GM21526 (cell line): Measurements from ENCODE around the gene SCD.
"Not testable (repeated sequence)": the region's sequence is repeated elsewhere in the genome, so short reads cannot be mapped to it uniquely, and the experiment has no call there.

Source experiments
- ATAC-seq: cut with Tn5 transposase; IDR thresholded peaks from one replicate; pipeline ENCODE4 v1.9.1; 2021; ENCODE audit warnings: moderate library complexity; ENCODE audit not compliant: unreplicated experiment, low FRiP score

Gene SCD

GRCh38 chr10:100359529-100360150 is 12.6 kb downstream of the SCD start:
- no peak for ATAC-seq

GRCh38 chr10:100360234-100360633 is 13.2 kb downstream of the SCD start:
- no peak for ATAC-seq

GRCh38 chr10:100362570-100363496 is 15.8 kb downstream of the SCD start:
- ATAC-seq, result no peak

- no peak for ATAC-seq
Observed at GRCh38 chr10:100364175-100364574, 17.1 kb downstream of the SCD start.

GRCh38 chr10:100364735-100365391 is 17.8 kb downstream of the SCD start:
- ATAC-seq, result no peak

- ATAC-seq, result no peak
Observed at GRCh38 chr10:100368721-100369120, 21.7 kb downstream of the SCD start.

- ATAC-seq, result no peak
Observed at GRCh38 chr10:100370714-100371481, 23.9 kb downstream of the SCD start.

- ATAC-seq, result no peak
Observed at GRCh38 chr10:100371482-100372027, 24.5 kb downstream of the SCD start.

- ATAC-seq, result no peak
Observed at GRCh38 chr10:100372415-100373297, 25.6 kb downstream of the SCD start.

GRCh38 chr10:100373298-100374199 is 26.5 kb downstream of the SCD start:
- peak; percentile 92 for ATAC-seq

GRCh38 chr10:100374200-100374655 is 27.2 kb downstream of the SCD start:
- ATAC-seq, result no peak

GRCh38 chr10:100374677-100375353 is 27.8 kb downstream of the SCD start:
- ATAC-seq, result not testable (repeated sequence)

GRCh38 chr10:100376656-100377055 is 29.6 kb downstream of the SCD start:
- ATAC-seq, result not testable (repeated sequence)

- no peak for ATAC-seq
Observed at GRCh38 chr10:100377830-100378229, 30.8 kb downstream of the SCD start.

- ATAC-seq, result no peak
Observed at GRCh38 chr10:100380400-100380799, 33.4 kb downstream of the SCD start.

GRCh38 chr10:100382553-100382952 is 35.5 kb downstream of the SCD start:
- no peak for ATAC-seq

- no peak for ATAC-seq
Observed at GRCh38 chr10:100383251-100383650, 36.2 kb downstream of the SCD start.
